Activated CD4-positive, alpha-beta T cell treated with anti-CD3 and anti-CD28 coated beads for 24 hours (primary cell): ENCODE results near the gene ISCA2.
"Not testable (repeated sequence)": the region's sequence is repeated elsewhere in the genome, so short reads cannot be mapped to it uniquely, and the experiment has no call there.

ENCODE experiments used
- DNase-seq, 2 donors: peaks; one replicate each; pipeline ENCODE4 v3.0.0-alpha.2; 2020; ENCODE audit warnings: low read depth in 2 of 2

Gene ISCA2

GRCh38 chr14:74527736-74528280, 34.2 kb downstream of the ISCA2 start:
- DNase-seq = no peak

GRCh38 chr14:74528406-74528805, 34.8 kb downstream of the ISCA2 start:
- no peak for DNase-seq

DNA sequence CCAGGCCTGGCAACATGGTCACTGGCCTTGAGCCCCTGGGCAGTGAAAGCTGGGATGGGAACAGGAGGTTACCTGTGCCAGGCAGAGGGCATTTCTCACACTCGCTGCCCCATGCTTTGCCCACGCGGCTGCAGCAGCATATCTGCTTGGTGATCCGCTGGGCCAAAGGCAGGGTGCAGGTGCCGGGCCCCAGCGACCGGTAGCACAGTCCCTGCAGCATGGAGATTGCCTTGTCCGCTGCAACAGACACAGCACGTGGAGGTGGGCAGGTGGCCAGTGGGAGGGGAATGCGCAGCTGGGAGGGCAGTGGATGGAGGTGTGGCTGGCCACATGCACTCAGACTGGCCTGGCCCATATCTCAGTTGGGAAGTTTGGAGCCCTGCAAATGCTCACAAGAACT, 35.3 kb downstream of the ISCA2 start:
- DNase-seq = no peak

GRCh38 chr14:74531006-74531405, 37.4 kb downstream of the ISCA2 start:
- no peak for DNase-seq

DNA sequence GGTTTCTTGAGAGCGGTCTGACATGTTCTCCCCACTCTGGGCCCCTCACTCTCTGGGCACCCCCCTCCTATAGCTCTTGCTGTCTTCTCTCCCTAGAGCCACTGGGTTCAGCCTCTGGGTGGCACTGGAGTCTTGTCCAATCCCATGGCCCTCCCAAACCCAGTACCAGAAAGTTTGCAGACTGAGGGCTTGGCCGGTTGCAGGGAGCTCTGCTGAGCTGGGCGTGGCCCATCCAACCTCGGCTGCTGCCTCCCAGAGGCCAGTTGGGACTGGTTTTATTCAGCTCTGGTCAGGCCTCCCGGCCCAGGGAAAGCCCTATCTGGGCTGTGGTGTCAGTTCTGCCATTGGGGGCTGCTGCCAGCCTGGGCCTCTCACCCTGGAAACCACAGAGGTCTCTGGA, 37.9 kb downstream of the ISCA2 start:
- DNase-seq = no peak

DNA sequence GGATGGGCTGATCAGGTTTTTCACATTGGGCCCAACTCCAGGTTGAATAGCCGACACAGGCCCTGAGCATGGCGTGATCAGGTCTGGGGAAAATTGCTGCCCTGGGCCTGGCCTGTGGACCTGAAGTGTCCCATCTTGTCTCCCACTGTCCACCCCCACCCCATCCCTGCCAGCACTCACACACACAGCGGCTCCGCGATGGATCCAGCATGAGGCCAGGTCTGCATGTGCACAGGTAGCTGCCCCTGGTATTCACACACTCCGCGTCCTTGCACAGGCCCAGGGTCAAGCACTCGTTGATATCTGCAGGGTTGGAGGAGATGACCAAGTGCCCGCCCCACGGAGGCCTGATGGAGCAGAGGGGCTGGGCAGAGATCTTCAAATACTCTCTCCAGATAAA, 38.7 kb downstream of the ISCA2 start:
- DNase-seq = no peak

DNA sequence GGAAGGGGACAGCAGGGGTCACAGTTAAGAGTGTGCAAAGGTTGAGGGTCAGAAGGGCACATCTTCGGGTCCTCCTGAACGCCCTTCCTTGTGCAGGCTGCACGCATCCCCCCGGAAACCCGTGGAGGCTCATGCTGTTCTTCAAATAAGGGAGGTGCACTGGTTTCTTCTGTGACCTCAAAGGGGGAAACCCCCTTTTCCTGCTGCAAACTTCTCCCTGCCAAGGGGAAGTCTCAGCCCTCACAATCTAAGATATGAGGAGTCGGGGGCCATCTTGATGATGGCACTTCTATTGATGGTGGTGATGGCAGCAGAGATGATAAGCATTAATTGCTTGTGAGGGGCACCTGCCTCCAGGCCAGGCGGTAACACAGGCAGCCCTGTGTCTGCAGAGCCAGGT, 40.0 kb downstream of the ISCA2 start:
- DNase-seq = no peak

GRCh38 chr14:74535756-74536325, 42.3 kb downstream of the ISCA2 start:
- no peak for DNase-seq

DNA sequence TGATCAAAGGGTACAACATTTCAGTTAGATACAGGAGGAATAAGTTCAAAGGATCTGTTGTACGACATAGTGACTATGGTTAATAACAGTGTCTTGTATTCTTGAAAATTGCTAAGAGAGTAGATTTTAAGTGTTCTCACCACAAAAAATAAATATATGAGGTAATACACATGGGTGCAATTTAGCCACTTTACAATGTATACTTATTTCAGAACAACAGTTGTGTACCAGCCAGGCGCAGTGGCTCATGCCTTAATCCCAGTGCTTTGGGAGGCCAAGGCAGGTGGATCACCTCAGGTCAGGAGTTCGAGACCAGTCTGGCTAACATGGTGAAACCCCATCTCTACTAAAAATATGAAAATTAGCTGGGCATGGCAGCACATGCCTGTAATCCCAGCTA, 42.8 kb downstream of the ISCA2 start:
- not testable (repeated sequence) for DNase-seq

GRCh38 chr14:74538411-74539391, 45.1 kb downstream of the ISCA2 start:
- DNase-seq = no peak

DNA sequence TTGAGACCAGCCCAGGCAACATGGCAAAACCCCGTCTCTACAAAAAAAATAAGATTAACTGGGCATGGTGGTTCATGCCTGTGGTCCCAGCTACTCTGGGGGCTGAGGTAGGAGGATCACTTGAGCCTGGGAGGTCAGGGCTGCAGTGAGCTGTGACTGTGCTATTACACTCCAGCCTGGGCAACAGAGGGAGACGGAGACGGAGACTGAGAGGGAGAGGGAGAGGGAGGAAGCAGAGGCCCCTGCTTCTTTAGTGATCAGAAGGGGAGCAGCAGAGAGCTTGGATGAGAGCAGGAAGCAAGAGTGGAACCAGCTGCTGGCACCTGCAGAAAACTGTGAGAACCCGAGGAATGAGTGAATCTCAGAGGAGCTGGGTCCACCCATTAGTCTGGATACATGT, 45.9 kb downstream of the ISCA2 start:
- DNase-seq = no peak

- no peak for DNase-seq
Observed at GRCh38 chr14:74541225-74541624, 47.7 kb downstream of the ISCA2 start.

DNA sequence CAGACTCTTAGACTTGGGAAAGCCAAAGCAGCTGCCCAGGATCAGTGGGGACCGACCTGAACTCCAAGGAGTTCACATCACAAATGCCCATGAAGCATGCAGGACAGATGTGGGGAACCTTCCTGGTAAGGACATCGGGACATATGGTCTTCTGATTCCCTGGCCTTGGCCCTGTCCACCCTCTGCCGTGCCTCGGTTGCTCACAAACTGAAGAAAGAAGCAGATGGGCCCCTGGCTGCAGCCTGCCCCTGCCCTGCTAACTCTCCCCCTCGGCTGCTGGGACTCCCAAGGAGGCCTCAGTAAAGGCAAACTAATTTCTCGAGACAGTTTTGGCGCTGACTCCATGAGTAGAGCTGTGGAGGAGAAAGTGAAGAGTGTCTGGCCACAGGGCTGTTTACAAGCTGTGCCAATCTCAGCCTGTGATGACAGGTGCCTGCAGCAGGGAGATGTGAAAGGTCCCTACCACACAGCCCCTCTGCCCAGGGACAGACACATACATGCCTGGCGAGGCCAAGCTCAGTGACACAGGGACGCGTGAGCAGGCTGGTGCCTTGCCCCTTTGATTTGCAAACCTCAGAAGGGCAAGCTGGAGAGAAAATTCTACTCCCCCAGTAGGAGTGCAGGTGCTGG, 48.6 kb downstream of the ISCA2 start:
- DNase-seq = no peak

DNA sequence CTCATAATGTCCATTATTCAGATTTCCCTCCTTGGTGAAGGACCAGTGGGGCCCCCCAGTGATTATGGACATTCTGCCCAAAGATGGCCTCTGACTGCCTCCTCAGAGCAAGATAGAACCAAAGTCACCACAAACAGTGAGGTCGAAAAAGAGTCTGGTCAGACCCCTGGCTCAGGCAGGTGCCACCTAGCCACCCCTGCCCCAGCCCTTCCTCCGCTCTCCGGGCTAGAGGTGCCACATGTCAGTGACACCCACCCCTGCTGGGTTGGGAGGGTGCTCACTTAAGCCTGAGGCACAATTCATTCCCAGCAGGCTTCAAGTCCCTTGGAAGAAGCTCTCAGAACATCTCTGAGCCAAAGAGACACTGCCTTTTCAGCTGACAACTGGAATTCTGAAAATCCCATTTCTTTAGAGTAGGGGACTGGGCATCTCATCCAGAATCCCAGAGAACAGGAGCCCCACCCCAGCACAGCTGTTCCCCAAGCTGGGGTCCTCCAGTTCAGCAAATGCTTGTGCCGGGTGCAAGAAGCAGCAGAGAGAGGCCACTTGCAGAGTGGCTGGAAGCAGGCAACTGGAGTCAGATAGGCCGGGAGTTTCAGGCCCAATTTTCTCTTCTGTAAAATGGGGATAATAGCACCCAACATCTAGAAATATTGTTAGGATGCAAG, 50.3 kb downstream of the ISCA2 start:
- DNase-seq = no peak

GRCh38 chr14:74545386-74545785, 51.8 kb downstream of the ISCA2 start:
- no peak for DNase-seq

DNA sequence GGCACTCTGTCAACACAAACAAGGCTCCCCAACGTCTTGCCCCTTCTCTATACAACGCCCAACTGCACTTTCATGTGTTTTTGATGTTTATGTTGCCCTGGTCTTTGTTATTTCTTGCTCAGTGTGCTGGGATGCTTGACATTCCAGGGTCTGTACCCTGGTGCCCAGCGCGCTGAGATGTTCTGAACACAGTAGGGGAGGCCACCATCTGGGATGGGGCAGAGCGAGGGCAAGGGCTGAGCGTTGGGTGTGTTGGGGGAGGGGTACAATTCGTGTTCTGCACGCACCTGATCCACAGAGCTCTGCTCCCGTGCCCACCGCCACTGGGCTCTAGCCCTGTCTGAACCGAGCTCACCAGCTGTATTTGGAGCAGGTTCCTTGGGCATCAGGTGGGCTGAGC, 52.9 kb downstream of the ISCA2 start:
- no peak for DNase-seq
